OCI-M2 (cell line): ENCODE measurements around the gene BTBD9.

Experiments used
- DNase-seq: peaks from one replicate; lab custom pipeline; 2025; ENCODE audit not compliant: unreplicated experiment; lab: John Stamatoyannopoulos, UW

Gene BTBD9

GRCh38 chr6:38307740-38308139 lies 332.0 kb downstream of the BTBD9 start:
- no peak for DNase-seq

- DNase-seq = no peak
Observed at GRCh38 chr6:38306931-38307330, 332.8 kb downstream of the BTBD9 start.

GRCh38 chr6:38305995-38306681 lies 333.6 kb downstream of the BTBD9 start:
- no peak for DNase-seq

- DNase-seq = no peak
Observed at GRCh38 chr6:38302838-38303237, 336.9 kb downstream of the BTBD9 start.

GRCh38 chr6:38302081-38302480 lies 337.6 kb downstream of the BTBD9 start:
- no peak for DNase-seq

GRCh38 chr6:38290133-38290799 lies 349.5 kb downstream of the BTBD9 start:
- DNase-seq = no peak

- DNase-seq = no peak
Observed at GRCh38 chr6:38287487-38287886, 352.2 kb downstream of the BTBD9 start.

GRCh38 chr6:38284802-38285394 lies 354.8 kb downstream of the BTBD9 start:
- DNase-seq = no peak

GRCh38 chr6:38283734-38284362 lies 355.9 kb downstream of the BTBD9 start:
- DNase-seq = no peak

- no peak for DNase-seq
Observed at GRCh38 chr6:38282911-38283310, 356.8 kb downstream of the BTBD9 start.

GRCh38 chr6:38281126-38281525 lies 358.6 kb downstream of the BTBD9 start:
- no peak for DNase-seq

GRCh38 chr6:38279963-38280588 lies 359.7 kb downstream of the BTBD9 start:
- DNase-seq = no peak

GRCh38 chr6:38279423-38279822 lies 360.3 kb downstream of the BTBD9 start:
- DNase-seq = no peak

GRCh38 chr6:38273325-38273724 lies 366.4 kb downstream of the BTBD9 start:
- DNase-seq = no peak

- no peak for DNase-seq
Observed at GRCh38 chr6:38272222-38272621, 367.5 kb downstream of the BTBD9 start.

- DNase-seq = no peak
Observed at GRCh38 chr6:38271081-38271480, 368.6 kb downstream of the BTBD9 start.

GRCh38 chr6:38270367-38270766 lies 369.4 kb downstream of the BTBD9 start:
- DNase-seq = no peak

- DNase-seq = no peak
Observed at GRCh38 chr6:38269461-38270172, 370.1 kb downstream of the BTBD9 start.

- DNase-seq = no peak
Observed at GRCh38 chr6:38268342-38268741, 371.4 kb downstream of the BTBD9 start.

- DNase-seq = no peak
Observed at GRCh38 chr6:38266921-38267354, 372.8 kb downstream of the BTBD9 start.

- DNase-seq = no peak
Observed at GRCh38 chr6:38264605-38265004, 375.1 kb downstream of the BTBD9 start.
